NCI-H748 treated with DMSO at 0.1 percent for 48 hours (cell line): ENCODE measurements around the gene USP47.

ENCODE experiments used
- DNase-seq: peaks from one replicate; lab custom pipeline; 2025; lab: John Stamatoyannopoulos, UW

Gene USP47

GRCh38 chr11:11841723-11842420, at the start of gene USP47:
Gene USP47 (plus strand): TSS chr11:11841972. CDS start chr11:11842186, 214 bp downstream.
- DNase-seq: peak; percentile 85

- no peak for DNase-seq
Observed at GRCh38 chr11:11793073-11793472, 48.7 kb upstream of the USP47 start.

GRCh38 chr11:11798586-11799438, 43.0 kb upstream of the USP47 start:
- DNase-seq: peak; percentile 56

- no peak for DNase-seq
Observed at GRCh38 chr11:11805228-11805627, 36.5 kb upstream of the USP47 start.

GRCh38 chr11:11806074-11806473, 35.7 kb upstream of the USP47 start:
- no peak for DNase-seq

- DNase-seq: no peak
Observed at GRCh38 chr11:11806586-11806985, 35.2 kb upstream of the USP47 start.

- DNase-seq: no peak
Observed at GRCh38 chr11:11807811-11808782, 33.7 kb upstream of the USP47 start.

- DNase-seq: no peak
Observed at GRCh38 chr11:11808992-11809615, 32.7 kb upstream of the USP47 start.

- DNase-seq: no peak
Observed at GRCh38 chr11:11810764-11811726, 30.7 kb upstream of the USP47 start.

GRCh38 chr11:11813288-11813962, 28.3 kb upstream of the USP47 start:
- no peak for DNase-seq

GRCh38 chr11:11814614-11815452, 26.9 kb upstream of the USP47 start:
- no peak for DNase-seq

- DNase-seq: no peak
Observed at GRCh38 chr11:11816511-11817314, 25.1 kb upstream of the USP47 start.

GRCh38 chr11:11817957-11818356, 23.8 kb upstream of the USP47 start:
- DNase-seq: no peak

- no peak for DNase-seq
Observed at GRCh38 chr11:11818529-11819121, 23.1 kb upstream of the USP47 start.

GRCh38 chr11:11821899-11822298, 19.9 kb upstream of the USP47 start:
- DNase-seq: no peak

GRCh38 chr11:11822946-11823345, 18.8 kb upstream of the USP47 start:
- no peak for DNase-seq

GRCh38 chr11:11826260-11826659, 15.5 kb upstream of the USP47 start:
- no peak for DNase-seq

- DNase-seq: no peak
Observed at GRCh38 chr11:11827272-11827671, 14.5 kb upstream of the USP47 start.
